H1 (cell line): ENCODE results near the gene ALDOC. TPM values are rescaled to one million over a fixed set of nuclear protein-coding genes. Genes with fewer than 3 reads are reported as not detected.

Experiments used
- CTCF ChIA-PET: fragments of 300-600 bp; sonication (Branson Sonifier 250); formaldehyde crosslinking; loops from one replicate; lab custom pipeline; 2021; ENCODE audit not compliant: partially characterized antibody; lab: Charles Lee
- POLR2A ChIA-PET: fragments of 300-600 bp; sonication (Branson Sonifier 250); formaldehyde crosslinking; loops from one replicate; lab custom pipeline; 2021; ENCODE audit warnings: inconsistent platforms; ENCODE audit not compliant: partially characterized antibody; lab: Charles Lee
- DNase-seq, 2 experiments: peaks; one replicate each; pipeline versions ENCODE4 v3.0.0 to v3.0.0-alpha.2; 2010 to 2022; ENCODE audit warnings: low spot score in 2 of 2, low read depth in 1 of 2, mixed read lengths in 1 of 2
- FAIRE-seq: peaks from 2 replicates; lab custom pipeline; 2011; peaks lifted over from hg19 to GRCh38; lab: Jason Lieb, UNC
- H2AFZ ChIP-seq: 2 replicates; pipeline ENCODE4 v1.8.1; 2012; ENCODE audit warnings: low read length, inconsistent platforms
- H2AK5ac ChIP-seq: 2 replicates; pipeline ENCODE4 v1.6.1; 2013; ENCODE audit warnings: low read depth, low read length
- H2BK120ac ChIP-seq: replicated peaks from 2 replicates; pipeline ENCODE3; 2013; ENCODE audit warnings: low read depth, low read length, inconsistent platforms
- H2BK12ac ChIP-seq: 2 replicates; pipeline ENCODE4 v1.6.1; 2013; ENCODE audit warnings: low read depth, low read length
- H2BK15ac ChIP-seq: 2 replicates; pipeline ENCODE4 v1.6.1; 2013; ENCODE audit warnings: low read length
- H2BK20ac ChIP-seq: 2 replicates; pipeline ENCODE4 v1.6.1; 2013; ENCODE audit warnings: low read length
- H2BK5ac ChIP-seq: 2 replicates; pipeline ENCODE4 v1.6.1; 2013; ENCODE audit warnings: low read depth, low read length
- H3K14ac ChIP-seq: 2 replicates; pipeline ENCODE4 v1.6.1; 2013; ENCODE audit warnings: inconsistent platforms; ENCODE audit not compliant: insufficient read length
- H3K18ac ChIP-seq: 2 replicates; pipeline ENCODE4 v1.6.1; 2013; ENCODE audit warnings: low read length; ENCODE audit errors: extremely low read depth
- H3K23ac ChIP-seq: 2 replicates; pipeline ENCODE4 v1.6.1; 2013; ENCODE audit warnings: inconsistent platforms; ENCODE audit not compliant: insufficient read length
- H3K23me2 ChIP-seq: 2 replicates; pipeline ENCODE4 v1.6.1; 2013; ENCODE audit warnings: low read depth, low read length
- H3K27ac ChIP-seq: 2 replicates; pipeline ENCODE4 v1.6.1; 2011; ENCODE audit warnings: low read depth, low read length, inconsistent platforms
- H3K27me3 ChIP-seq, 4 experiments: replicated peaks in 1 of 4; 1 replicate in 1 of 4; 2 replicates in 3 of 4; pipeline versions ENCODE4 v1.6.1 to v1.8.1; 2011 to 2013; ENCODE audit warnings: low read length in 3 of 4, mild to moderate bottlenecking in 3 of 4, inconsistent platforms in 2 of 4, mixed read lengths in 2 of 4, moderate library complexity in 1 of 4; ENCODE audit not compliant: control insufficient read depth in 3 of 4, insufficient read depth in 3 of 4; ENCODE audit errors: extremely low read depth in 1 of 4
- H3K36me3 ChIP-seq, 4 experiments: 2 replicates each; pipeline versions ENCODE4 v1.6.1 to v1.8.1; 2011 to 2013; ENCODE audit warnings: mild to moderate bottlenecking in 4 of 4, low read length in 3 of 4, moderate library complexity in 2 of 4, control low read depth in 1 of 4, inconsistent platforms in 1 of 4; ENCODE audit not compliant: insufficient read depth in 4 of 4, control insufficient read depth in 2 of 4
- H3K4ac ChIP-seq: replicated peaks from 2 replicates; pipeline ENCODE3; 2013; ENCODE audit warnings: low read length, low read depth, mixed read lengths, inconsistent platforms; ENCODE audit not compliant: insufficient read length
- H3K4me1 ChIP-seq, 4 experiments: replicated peaks in 1 of 4; 1 replicate in 1 of 4; 2 replicates in 3 of 4; pipeline versions ENCODE4 v1.6.1 to v1.8.1; 2011 to 2013; ENCODE audit warnings: low read length in 3 of 4, inconsistent platforms in 2 of 4, mixed read lengths in 1 of 4; ENCODE audit not compliant: insufficient read depth in 4 of 4, control insufficient read depth in 3 of 4
- H3K4me2 ChIP-seq, 2 experiments: 2 replicates each; pipeline versions ENCODE4 v1.6.1 to v1.8.1; 2011 to 2013; ENCODE audit warnings: low read depth in 2 of 2, low read length in 2 of 2, control low read depth in 1 of 2, inconsistent platforms in 1 of 2, mild to moderate bottlenecking in 1 of 2; ENCODE audit not compliant: insufficient read depth in 1 of 2
- H3K4me3 ChIP-seq, 4 experiments: fragments of 200-600, 300-600 bp in 1 of 4; sonication (generic), shearing (Covaris generic), sonication (Bioruptor Twin) in 1 of 4; 2 replicates each; pipeline versions ENCODE4 v1.5.1 to v1.8.1; 2011 to 2016; ENCODE audit warnings: low read length in 4 of 4, low read depth in 3 of 4, control low read depth in 2 of 4, inconsistent platforms in 2 of 4, mild to moderate bottlenecking in 2 of 4, mixed read lengths in 1 of 4, moderate library complexity in 1 of 4; ENCODE audit not compliant: insufficient read depth in 2 of 4; ENCODE audit errors: extremely low read depth in 1 of 4
- H3K56ac ChIP-seq: replicated peaks from 2 replicates; pipeline ENCODE3; 2013; ENCODE audit warnings: low read depth, mild to moderate bottlenecking, mixed read lengths, low read length, inconsistent platforms; ENCODE audit not compliant: insufficient read length
- H3K79me1 ChIP-seq: 2 replicates; pipeline ENCODE4 v1.6.1; 2013; ENCODE audit warnings: low read depth, low read length, control low read depth
- H3K79me2 ChIP-seq, 2 experiments: 2 replicates each; pipeline versions ENCODE4 v1.6.1 to v1.8.1; 2012 to 2013; ENCODE audit warnings: low read length in 2 of 2, mild to moderate bottlenecking in 2 of 2, inconsistent platforms in 1 of 2; ENCODE audit not compliant: insufficient read depth in 2 of 2, control insufficient read depth in 1 of 2
- H3K9ac ChIP-seq, 4 experiments: replicated peaks in 1 of 4; 1 replicate in 1 of 4; 2 replicates in 3 of 4; pipeline versions ENCODE4 v1.6.1 to v1.8.1; 2011 to 2013; ENCODE audit warnings: low read depth in 3 of 4, low read length in 3 of 4, control low read depth in 2 of 4, mild to moderate bottlenecking in 2 of 4, moderate library complexity in 2 of 4, inconsistent platforms in 1 of 4; ENCODE audit errors: extremely low read depth in 1 of 4
- H3K9me3 ChIP-seq, 2 experiments: 2 replicates each; pipeline versions ENCODE4 v1.6.1 to v1.8.1; 2012 to 2013; ENCODE audit warnings: mild to moderate bottlenecking in 2 of 2, moderate library complexity in 2 of 2, control low read depth in 1 of 2, inconsistent platforms in 1 of 2, low read depth in 1 of 2, low read length in 1 of 2, mixed read lengths in 1 of 2; ENCODE audit not compliant: insufficient read depth in 2 of 2
- H4K20me1 ChIP-seq, 2 experiments: replicated peaks in 1 of 2; 2 replicates each; pipeline versions ENCODE3 to v1.8.1; 2011 to 2013; ENCODE audit warnings: inconsistent platforms in 2 of 2, low read length in 2 of 2, mild to moderate bottlenecking in 1 of 2; ENCODE audit not compliant: insufficient read depth in 2 of 2, control insufficient read depth in 1 of 2
- H4K5ac ChIP-seq: 2 replicates; pipeline ENCODE4 v1.6.1; 2013; ENCODE audit warnings: low read length, low read depth, mixed read lengths, inconsistent platforms; ENCODE audit not compliant: insufficient read length
- H4K8ac ChIP-seq: 2 replicates; pipeline ENCODE4 v1.8.0; 2013; ENCODE audit warnings: mild to moderate bottlenecking, moderate library complexity, low read length, inconsistent platforms; ENCODE audit not compliant: insufficient read depth; ENCODE audit errors: extremely low read depth
- H4K91ac ChIP-seq: replicated peaks from 2 replicates; pipeline ENCODE3; 2013; ENCODE audit warnings: low read length, mixed read lengths, inconsistent platforms; ENCODE audit not compliant: insufficient read length
- BCL11A ChIP-seq, 2 experiments: IDR thresholded peaks; one replicate each; pipeline ENCODE4 v1.6.1; 2011; ENCODE audit warnings: low read depth in 2 of 2, low read length in 2 of 2, mild to moderate bottlenecking in 2 of 2
- BRCA1 ChIP-seq: IDR thresholded peaks from 2 replicates; pipeline ENCODE4 v1.6.1; 2012; ENCODE audit warnings: low read depth, low read length, improper control_type of control experiment
- CBX5 ChIP-seq: fragments of 300-800, 300-1000 bp; sonication (generic); IDR thresholded peaks from 2 replicates; pipeline ENCODE4 v1.7.1; 2016; ENCODE audit warnings: antibody characterized with exemption, low read length, low read depth
- CBX8 ChIP-seq: fragments of 300-800, 300-1000 bp; sonication (generic); IDR thresholded peaks from 2 replicates; pipeline ENCODE4 v1.7.1; 2016; ENCODE audit warnings: low read depth, low read length, borderline replicate concordance
- FOSL1 ChIP-seq: IDR thresholded peaks from 2 replicates; pipeline ENCODE4 v1.6.1; 2011; ENCODE audit warnings: mild to moderate bottlenecking, low read depth, low read length, moderate library complexity; ENCODE audit not compliant: insufficient read depth
- GTF2F1 ChIP-seq: IDR thresholded peaks from 2 replicates; pipeline ENCODE4 v1.6.1; 2012; ENCODE audit warnings: low read depth, low read length, improper control_type of control experiment, borderline replicate concordance
- HDAC6 ChIP-seq: IDR thresholded peaks from one replicate; pipeline ENCODE4 v1.7.1; 2012; ENCODE audit warnings: low read depth, mild to moderate bottlenecking, inconsistent platforms, low read length, moderate library complexity
- POU5F1 ChIP-seq: IDR thresholded peaks from 2 replicates; pipeline ENCODE4 v1.6.1; 2011; ENCODE audit warnings: low read depth, mild to moderate bottlenecking, low read length, moderate library complexity
- RBBP5 ChIP-seq: IDR thresholded peaks from 2 replicates; pipeline ENCODE4 v1.7.1; 2012; ENCODE audit warnings: low read depth, mild to moderate bottlenecking, inconsistent platforms, low read length, moderate library complexity, borderline replicate concordance
- RNF2 ChIP-seq: fragments of 200-900, 300-1000 bp; sonication (generic); IDR thresholded peaks from 2 replicates; pipeline ENCODE4 v1.7.1; 2016; ENCODE audit warnings: borderline replicate concordance, low read depth, mild to moderate bottlenecking, antibody characterized with exemption, low read length; ENCODE audit not compliant: poor library complexity, severe bottlenecking; ENCODE audit errors: missing control alignments
- RXRA ChIP-seq: IDR thresholded peaks from 2 replicates; pipeline ENCODE4 v1.6.1; 2011; ENCODE audit warnings: low read depth, mild to moderate bottlenecking, low read length, moderate library complexity; ENCODE audit not compliant: insufficient read depth
- SP2 ChIP-seq: IDR thresholded peaks from 2 replicates; pipeline ENCODE4 v1.6.1; 2012; ENCODE audit warnings: mild to moderate bottlenecking, low read length, inconsistent platforms
- TCF12 ChIP-seq: IDR thresholded peaks from 2 replicates; pipeline ENCODE4 v1.6.1; 2011; ENCODE audit warnings: low read depth, mild to moderate bottlenecking, low read length
- WGBS, 2 experiments: shearing (Covaris generic) in 1 of 2; methylation state at CpG; one replicate each; pipeline versions ENCODE4 v1.1.6 to v1.1.7; 2013 to 2015; ENCODE audit warnings: low lambda C conversion rate in 2 of 2, mixed read lengths in 2 of 2, inconsistent platforms in 1 of 2, low coverage in 1 of 2, missing lambda C conversion rate in 1 of 2; ENCODE audit not compliant: insufficient replicate concordance in 2 of 2, insufficient coverage in 1 of 2, insufficient read length in 1 of 2; ENCODE audit errors: extremely low coverage in 1 of 2, missing lambda C conversion rate in 1 of 2; 5-methylcytosine and 5-hydroxymethylcytosine counted together
- polyA plus RNA-seq, 7 experiments: library from polyadenylated mRNA; depleted of rRNA in 3 of 7; stranded (reverse) in 5 of 7; unstranded in 2 of 7; fragments of >200 nt in 5 of 7; fragments of 200-250 nt in 2 of 7; gene quantifications; 1 replicate in 5 of 7; 2 replicates in 1 of 7; 4 replicates in 1 of 7; pipeline versions ENCODE4 v1.2.1 to v1.2.3, GENCODE V29; 2011 to 2013; ENCODE audit warnings: missing spikeins in 2 of 7, mixed read lengths in 2 of 7
- total RNA-seq: library from RNA; stranded (reverse); fragmentation: NEBNext Ultra II Directional; extraction: Animal tissue kit (Norgen Biotek cat#: 25700); gene quantifications from 2 replicates; pipeline ENCODE4 v1.2.1, GENCODE V29; 2021

Gene ALDOC
- total and polyA plus RNA-seq, 2 of the 8 experiments (the other 6 are each of a cell fraction or from before 2014, with no cell fraction given), result 51.6 to 103 TPM

- Histone ChIP-seq H4K20me1 (no peaks in the 10 kb centered on the region), H3K36me3 (no peaks in the 10 kb centered on the region), H3K9ac (no peak overlapping the region), H3K4me1 (peaks cover 0 to 5% (median 0%) of the 10 kb centered on the region in 4 experiments; a peak in 2 of 7 replicates), H3K56ac (no peak overlapping the region), H3K9me3 (no peaks in the 10 kb centered on the region), H4K8ac (no peak overlapping the region), H3K18ac (no peak overlapping the region), H3K4me3 (no peak overlapping the region), H3K23ac (no peak overlapping the region), H3K4me2 (no peak overlapping the region), H4K91ac (no peak overlapping the region), H2BK120ac (no peak overlapping the region), H3K23me2 (no peaks in the 10 kb centered on the region), H3K79me2 (no peaks in the 10 kb centered on the region), H3K27me3 (no peaks in the 10 kb centered on the region), H2BK15ac (no peak overlapping the region), H3K14ac (no peak overlapping the region), H2AK5ac (no peak overlapping the region), H3K79me1 (no peaks in the 10 kb centered on the region), H2BK5ac (no peak overlapping the region), H4K5ac (no peak overlapping the region), H3K27ac (no peak overlapping the region), H2AFZ (no peak overlapping the region), H2BK12ac (no peak overlapping the region), H2BK20ac (no peak overlapping the region), H3K4ac (no peak overlapping the region)
- no peak for DNase-seq
- CTCF ChIA-PET, result interaction anchor here (0.9 to 5.9 kb wide), 5 partner anchors 11 to 31 kb away, joined by 3 to 45 read pairs (median 4); no protein-coding TSS in a partner anchor
- POLR2A ChIA-PET, result interaction anchor here (1.1 kb wide), 1 partner anchor 15 kb away, joined by 3 read pairs; no protein-coding TSS in a partner anchor
- 84% methylated on average over 9 of the region's 9 CpGs; no CpG with 5 or more reads in 1 of the 2 experiments for whole genome bisulfite sequencing, 2 experiments
- no peak for FAIRE-seq
- TF ChIP-seq POU5F1, result no peak
- TF ChIP-seq BRCA1, result no peak
- TF ChIP-seq RXRA, result no peak
- no peak for TF ChIP-seq RNF2
- no peak for TF ChIP-seq TCF12
- TF ChIP-seq BCL11A (IDR thresholded peaks at IDR 0.05; ENCODE audit: low read depth in 2 of 2, low read length in 2 of 2), result no peak
- TF ChIP-seq GTF2F1, result no peak
- no peak for TF ChIP-seq SP2
- TF ChIP-seq FOSL1, result no peak
- TF ChIP-seq CBX8, result no peak
- TF ChIP-seq HDAC6, result no peak
- no peak for TF ChIP-seq CBX5
- TF ChIP-seq RBBP5, result no peak
Observed at GRCh38 chr17:28528327-28529012, 48.2 kb downstream of the ALDOC start.
